A549 (cell line): Measurements from ENCODE around the gene CDC14A. TPM values are rescaled to one million over a fixed set of nuclear protein-coding genes. Genes with fewer than 3 reads are reported as not detected.

ENCODE experiments used
- ATAC-seq, 2 experiments: fragments of 200-7000 bp in 1 of 2; fragments of >200 bp in 1 of 2; cut with Nextera tagmentation in 1 of 2; cut with Tn5 transposase in 1 of 2; 3 replicates each; pipeline versions ENCODE4 v1.8.0 to v1.9.1; 2018 to 2020; ENCODE audit warnings: mild to moderate bottlenecking in 1 of 2, moderate library complexity in 1 of 2
- CTCF ChIA-PET: fragments of 300-600 bp; sonication (Branson Sonifier 250); formaldehyde crosslinking; extraction: SDS; loops from one replicate; lab custom pipeline; 2021; ENCODE audit warnings: antibody characterized with exemption, inconsistent platforms; lab: Yijun Ruan, JAX
- POLR2A ChIA-PET: fragments of 350-600 bp; formaldehyde crosslinking; extraction: SDS; loops from one replicate; lab custom pipeline; 2021; ENCODE audit warnings: antibody characterized with exemption, inconsistent platforms; lab: Yijun Ruan, JAX
- DNase-seq, 2 experiments: peaks; one replicate each; pipeline versions ENCODE4 v3.0.0 to v3.0.0-alpha.2; 2011 to 2016; ENCODE audit warnings: low read depth in 1 of 2, low spot score in 1 of 2
- FAIRE-seq: peaks from 2 replicates; lab custom pipeline; 2011; peaks lifted over from hg19 to GRCh38; lab: Jason Lieb, UNC
- H3K27ac ChIP-seq, 2 experiments: fragments of >200 bp; sonication (Bioruptor Twin); formaldehyde crosslinking; 3 replicates each; pipeline ENCODE4 v1.5.1; 2016 to 2017
- H3K4me1 ChIP-seq: fragments of >200 bp; sonication (Bioruptor Twin); formaldehyde crosslinking; 3 replicates; pipeline ENCODE4 v1.6.1; 2016
- H3K4me2 ChIP-seq: fragments of >200 bp; sonication (Bioruptor Twin); formaldehyde crosslinking; 3 replicates; pipeline ENCODE4 v1.6.1; 2016
- H3K4me3 ChIP-seq: fragments of >200 bp; sonication (Bioruptor Twin); formaldehyde crosslinking; 3 replicates; pipeline ENCODE4 v1.5.1; 2016
- H3K9me3 ChIP-seq: fragments of >200 bp; sonication (Bioruptor Twin); formaldehyde crosslinking; 3 replicates; pipeline ENCODE4 v1.6.1; 2016
- CEBPB ChIP-seq, 2 experiments: fragments of >200 bp in 1 of 2; sonication (Bioruptor Twin) in 1 of 2; formaldehyde crosslinking in 1 of 2; IDR thresholded peaks; 2 replicates each; pipeline ENCODE4 v1.6.1; 2012 to 2016
- EHF ChIP-seq: fragments of 250-450 bp; sonication (Bioruptor Pico); IDR thresholded peaks from 2 replicates; pipeline ENCODE4 v1.5.0; 2020; ENCODE audit warnings: mild to moderate bottlenecking
- FOSB ChIP-seq: fragments of 250-450 bp; sonication (Bioruptor Pico); IDR thresholded peaks from 2 replicates; pipeline ENCODE4 v1.5.0; 2020; ENCODE audit warnings: mild to moderate bottlenecking, moderate library complexity
- FOXS1 ChIP-seq: fragments of 250-450 bp; sonication (Bioruptor Pico); IDR thresholded peaks from 2 replicates; pipeline ENCODE4 v1.5.0; 2020; ENCODE audit warnings: mild to moderate bottlenecking, moderate library complexity
- HDAC2 ChIP-seq: fragments of 200-600 bp; sonication (generic); IDR thresholded peaks from 2 replicates; pipeline ENCODE4 v1.6.1; 2016
- JUN ChIP-seq, 2 experiments: fragments of >200 bp; sonication (Bioruptor Twin); formaldehyde crosslinking; IDR thresholded peaks; 2 replicates in 1 of 2; 3 replicates in 1 of 2; pipeline ENCODE4 v1.6.1; 2016 to 2017
- JUNB ChIP-seq: fragments of >200 bp; sonication (Bioruptor Twin); formaldehyde crosslinking; IDR thresholded peaks from 2 replicates; pipeline ENCODE4 v1.6.1; 2016
- KDM5A ChIP-seq: fragments of 200-600 bp; sonication (generic); IDR thresholded peaks from 2 replicates; pipeline ENCODE4 v1.6.1; 2016; ENCODE audit warnings: antibody characterized with exemption, mild to moderate bottlenecking
- POLR2A ChIP-seq: IDR thresholded peaks from 2 replicates; pipeline ENCODE4 v1.6.1; 2012; ENCODE audit warnings: mild to moderate bottlenecking, low read length
- POLR2AphosphoS2 ChIP-seq: conservative IDR thresholded peaks from 2 replicates; pipeline ENCODE4 v1.6.1; 2012; ENCODE audit warnings: low read length, improper control_type of control experiment, inconsistent platforms
- RAD21 ChIP-seq, 2 experiments: fragments of >200 bp in 1 of 2; sonication (Bioruptor Twin) in 1 of 2; formaldehyde crosslinking in 1 of 2; IDR thresholded peaks in 1 of 2; conservative IDR thresholded peaks in 1 of 2; 2 replicates in 1 of 2; 3 replicates in 1 of 2; pipeline ENCODE4 v1.6.1; 2012 to 2018; ENCODE audit warnings: inconsistent platforms in 1 of 2
- RARB ChIP-seq: fragments of 250-450 bp; sonication (Bioruptor Pico); IDR thresholded peaks from 2 replicates; pipeline ENCODE4 v1.8.0; 2021; ENCODE audit warnings: mild to moderate bottlenecking, moderate library complexity
- RNF2 ChIP-seq: fragments of 200-600 bp; sonication (generic); IDR thresholded peaks from 2 replicates; pipeline ENCODE4 v1.6.1; 2016; ENCODE audit warnings: low read depth, mild to moderate bottlenecking, antibody characterized with exemption, moderate library complexity, borderline replicate concordance
- TP53 ChIP-seq: fragments of 250-450 bp; sonication (Bioruptor Pico); IDR thresholded peaks from 2 replicates; pipeline ENCODE4 v1.5.0; 2021; ENCODE audit warnings: mild to moderate bottlenecking, moderate library complexity
- ZC3H11A ChIP-seq: fragments of 450-650 bp; IDR thresholded peaks from 2 replicates; pipeline ENCODE4 v1.6.1; 2014; ENCODE audit warnings: antibody characterized with exemption, mild to moderate bottlenecking
- ZFP36 ChIP-seq: fragments of 450-650 bp; IDR thresholded peaks from 2 replicates; pipeline ENCODE4 v1.6.1; 2014; ENCODE audit warnings: borderline replicate concordance; ENCODE audit not compliant: partially characterized antibody
- WGBS: methylation state at CpG from one replicate; pipeline ENCODE4 v1.1.6; 2017; ENCODE audit errors: missing lambda C conversion rate; 5-methylcytosine and 5-hydroxymethylcytosine counted together
- polyA plus RNA-seq, 4 experiments: library from polyadenylated mRNA; depleted of rRNA in 3 of 4; stranded (reverse); fragments of >200 nt; fragmentation: RNase III in 1 of 4; extraction: RNeasy Plus Mini Kit Qiagen cat#74134 plus additional on column Dnase treatment in 1 of 4; gene quantifications; 2 replicates in 3 of 4; 3 replicates in 1 of 4; pipeline ENCODE4 v1.2.3, GENCODE V29; 2011 to 2017
- TF ChIP-seq, protein P1 (sequence below): fragments of >200 bp; sonication (Bioruptor Twin); formaldehyde crosslinking; IDR thresholded peaks from 3 replicates; pipeline ENCODE4 v1.5.1; 2016

Gene CDC14A
- polyA plus RNA-seq, 2 of the 4 experiments (the other 2 are of a cell fraction), result 1.6 to 4.1 TPM

DNA sequence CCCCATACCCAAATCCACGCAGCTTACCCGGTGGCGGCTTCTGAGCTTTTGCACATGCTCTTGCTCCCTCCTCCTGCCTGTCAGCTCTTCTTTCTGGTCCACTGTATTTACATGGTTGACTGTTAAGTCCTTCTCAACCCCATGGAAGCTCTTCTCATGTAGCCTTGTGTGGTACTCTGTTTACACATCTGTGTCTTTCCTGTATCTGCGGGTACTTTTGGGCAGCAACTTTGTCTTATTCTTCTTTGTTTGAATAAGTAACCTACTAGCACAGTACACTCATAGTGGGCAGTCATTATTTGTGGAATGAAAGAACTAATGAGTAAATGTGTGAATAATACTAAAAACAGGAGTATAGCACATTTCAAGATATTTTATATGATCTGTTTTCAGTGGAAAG is 97.2 kb downstream of the CDC14A start:
- CTCF ChIA-PET, result interaction anchor here (2.3 kb wide), 1 partner anchor 9 kb away, joined by 10 read pairs; no protein-coding TSS in a partner anchor
- FAIRE-seq (no peak), ATAC-seq (no peak)
- no peak overlapping the region for H3K27ac ChIP-seq
- H3K4me3 ChIP-seq, result no peak overlapping the region
- H3K4me2 ChIP-seq, result no peak overlapping the region
- H3K9me3 ChIP-seq, result no peaks in the 10 kb centered on the region
- no peak for TF ChIP-seq TP53 (CRISPR knock-in tag)
- TF ChIP-seq ZC3H11A, result no peak
- no peak for TF ChIP-seq POLR2AphosphoS2
- TF ChIP-seq JUN (IDR thresholded peaks at IDR 0.05), result no peak
- no peak for TF ChIP-seq FOXS1 (CRISPR knock-in tag)
- TF ChIP-seq RNF2, result no peak
- no peak for TF ChIP-seq RARB (CRISPR knock-in tag)
- TF ChIP-seq ZFP36, result no peak
- TF ChIP-seq POLR2A, result no peak
- TF ChIP-seq, protein P1, sequence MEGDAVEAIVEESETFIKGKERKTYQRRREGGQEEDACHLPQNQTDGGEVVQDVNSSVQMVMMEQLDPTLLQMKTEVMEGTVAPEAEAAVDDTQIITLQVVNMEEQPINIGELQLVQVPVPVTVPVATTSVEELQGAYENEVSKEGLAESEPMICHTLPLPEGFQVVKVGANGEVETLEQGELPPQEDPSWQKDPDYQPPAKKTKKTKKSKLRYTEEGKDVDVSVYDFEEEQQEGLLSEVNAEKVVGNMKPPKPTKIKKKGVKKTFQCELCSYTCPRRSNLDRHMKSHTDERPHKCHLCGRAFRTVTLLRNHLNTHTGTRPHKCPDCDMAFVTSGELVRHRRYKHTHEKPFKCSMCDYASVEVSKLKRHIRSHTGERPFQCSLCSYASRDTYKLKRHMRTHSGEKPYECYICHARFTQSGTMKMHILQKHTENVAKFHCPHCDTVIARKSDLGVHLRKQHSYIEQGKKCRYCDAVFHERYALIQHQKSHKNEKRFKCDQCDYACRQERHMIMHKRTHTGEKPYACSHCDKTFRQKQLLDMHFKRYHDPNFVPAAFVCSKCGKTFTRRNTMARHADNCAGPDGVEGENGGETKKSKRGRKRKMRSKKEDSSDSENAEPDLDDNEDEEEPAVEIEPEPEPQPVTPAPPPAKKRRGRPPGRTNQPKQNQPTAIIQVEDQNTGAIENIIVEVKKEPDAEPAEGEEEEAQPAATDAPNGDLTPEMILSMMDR, result no peak
- no peak for TF ChIP-seq KDM5A
- TF ChIP-seq HDAC2, result no peak
- TF ChIP-seq, all 56 proteins: peak for 0
- POLR2A ChIA-PET, result no interaction called here
- DNase-seq, result no peak
- H3K4me1 ChIP-seq, result no peaks in the 10 kb centered on the region
- WGBS, result 88% methylated on average over 4 of the region's 4 CpGs

DNA sequence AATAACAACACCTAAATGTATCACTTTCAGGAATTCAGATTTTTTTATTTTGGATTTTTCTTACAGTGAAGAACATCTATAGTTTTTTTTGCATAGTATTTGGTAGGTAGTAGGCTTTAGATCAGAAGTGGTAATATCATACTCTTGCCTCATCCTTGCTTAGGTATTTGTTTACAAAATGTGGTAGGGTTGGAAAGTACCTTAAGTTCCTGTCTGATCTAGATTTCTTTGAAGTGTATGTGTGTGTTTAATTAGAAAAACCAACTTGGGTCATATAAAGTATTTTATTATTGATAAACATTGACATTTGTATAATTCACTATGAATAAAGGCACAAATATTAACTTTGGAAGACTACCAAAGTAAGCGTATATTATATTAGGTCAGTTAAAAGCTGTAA is 100.3 kb downstream of the CDC14A start:
- POLR2A ChIA-PET, result no interaction called here
- no peak for ATAC-seq
- DNase-seq, result no peak
- FAIRE-seq, result no peak
- TF ChIP-seq TP53 (CRISPR knock-in tag), result no peak
- 0 out of 4 replicates have a peak, but pooled peaks of 1 of the 2 experiments have one; percentile 17 for TF ChIP-seq CEBPB (IDR thresholded peaks at IDR 0.05)
- no peak overlapping the region for H3K4me2 ChIP-seq
- H3K9me3 ChIP-seq, result no peaks in the 10 kb centered on the region
- 65% methylated on average over 1 of the region's 1 CpG for WGBS
- H3K4me3 ChIP-seq, result no peak overlapping the region
- no peak overlapping the region for H3K27ac ChIP-seq
- no peaks in the 10 kb centered on the region for H3K4me1 ChIP-seq
- CTCF ChIA-PET, result interaction anchor here (0.9 to 1.0 kb wide), 2 partner anchors 44 to 415 kb away, joined by 3 read pairs; no protein-coding TSS in a partner anchor

DNA sequence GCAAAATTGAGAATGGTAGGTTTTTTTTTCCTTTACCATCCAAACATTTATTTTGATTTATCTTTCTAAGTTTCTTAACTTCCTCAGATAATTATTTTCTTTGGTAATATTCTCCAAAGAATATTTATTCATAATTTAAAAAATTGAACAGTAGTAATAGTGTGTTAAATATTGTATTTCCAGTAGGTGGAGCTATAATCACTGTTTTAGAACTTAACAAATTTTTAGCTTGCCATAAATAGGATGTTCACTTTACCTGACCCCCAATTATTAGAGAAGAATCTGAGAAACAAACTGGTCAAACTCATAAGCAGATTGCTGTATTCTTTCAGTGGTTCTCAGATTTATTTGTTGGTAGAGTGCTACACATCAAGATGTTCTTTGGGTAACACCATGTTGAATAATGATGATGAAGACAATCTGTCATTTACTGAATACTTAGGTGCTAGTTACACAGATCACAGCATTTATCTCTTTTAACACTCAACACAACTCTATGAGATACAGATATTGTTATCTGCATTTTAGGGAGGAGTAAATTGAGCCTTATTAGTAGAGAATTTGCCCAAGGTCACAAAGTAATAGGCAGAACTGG is 103.3 kb downstream of the CDC14A start:
- DNase-seq (no peak), ATAC-seq (no peak), FAIRE-seq (no peak)
- H3K9me3 ChIP-seq, result no peaks in the 10 kb centered on the region
- no peak overlapping the region for H3K4me3 ChIP-seq
- no peaks in the 10 kb centered on the region for H3K4me1 ChIP-seq
- CTCF ChIA-PET, result interaction anchor here (0.7 to 11.0 kb wide), 9 partner anchors 8 to 627 kb away, joined by 3 to 138 read pairs (median 4); no protein-coding TSS in a partner anchor
- H3K4me2 ChIP-seq, result no peak overlapping the region
- no peak overlapping the region for H3K27ac ChIP-seq
- TF ChIP-seq, protein P1, result peak; percentile 57
- TF ChIP-seq FOSB (CRISPR knock-in tag) (no peak), RAD21 (conservative IDR thresholded peaks at IDR 0.05 in 1 of 2, IDR thresholded peaks at IDR 0.05 in 1 of 2) (peak; percentile 15 to 22; a peak in 1 of 5 replicates), JUNB (no peak), EHF (no peak)
- POLR2A ChIA-PET, result interaction anchor here (0.5 kb wide), 1 partner anchor 103 kb away, joined by 3 read pairs; no protein-coding TSS in a partner anchor
